H1 (cell line): ENCODE data around the gene TSPAN17.
A peak's percentile ranks its signal among the peaks of the same experiment; 100 is the strongest.

Experiments used
- EZH2 ChIP-seq: fragments of 200-600 bp; sonication (generic); IDR thresholded peaks from 2 replicates; pipeline ENCODE4 v1.7.1; 2012; ENCODE audit warnings: low read depth, mild to moderate bottlenecking, moderate library complexity, low read length, inconsistent platforms; ENCODE audit not compliant: severe bottlenecking
- HDAC2 ChIP-seq, 2 experiments: fragments of 300-600 bp in 1 of 2; sonication (generic) in 1 of 2; IDR thresholded peaks; 2 replicates each; pipeline ENCODE4 v1.6.1; 2011 to 2012; ENCODE audit warnings: low read depth in 2 of 2, low read length in 2 of 2, mild to moderate bottlenecking in 2 of 2, moderate library complexity in 2 of 2, borderline replicate concordance in 1 of 2, inconsistent platforms in 1 of 2
- KDM4A ChIP-seq: IDR thresholded peaks from one replicate; pipeline ENCODE4 v1.7.1; 2012; ENCODE audit warnings: low read depth, mild to moderate bottlenecking, moderate library complexity, low read length, inconsistent platforms; ENCODE audit not compliant: severe bottlenecking
- POLR2AphosphoS5 ChIP-seq: IDR thresholded peaks from 2 replicates; pipeline ENCODE4 v1.6.1; 2011; ENCODE audit warnings: low read depth, low read length
- TF ChIP-seq, protein P1 (sequence below), 3 experiments: IDR thresholded peaks; 1 replicate in 2 of 3; 2 replicates in 1 of 3; pipeline versions ENCODE4 v1.5.1 to v1.6.1; 2011; ENCODE audit warnings: low read length in 3 of 3, mild to moderate bottlenecking in 3 of 3, inconsistent platforms in 2 of 3, low read depth in 1 of 3, moderate library complexity in 1 of 3; ENCODE audit not compliant: insufficient read depth in 1 of 3; ENCODE audit errors: control extremely low read depth in 1 of 3

DNA sequence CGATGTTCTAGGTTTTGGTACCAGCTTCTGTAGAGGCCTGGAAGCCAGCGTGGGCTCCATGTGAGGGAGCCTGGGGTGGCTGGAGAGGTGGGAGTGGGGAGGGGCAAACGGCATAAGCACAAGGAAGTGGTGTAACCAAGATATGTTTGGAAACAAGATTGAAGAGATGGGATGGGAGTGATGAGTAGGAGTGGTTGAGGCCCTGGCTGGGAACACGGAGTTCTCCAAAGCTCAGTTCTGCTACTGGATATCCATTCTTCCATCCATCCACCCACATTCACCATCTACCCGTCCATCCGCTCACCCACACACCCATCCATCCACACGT, 12.2 kb downstream of the TSPAN17 start:
- TF ChIP-seq POLR2AphosphoS5 (0 out of 2 replicates have a peak, but pooled peaks have one; percentile 16), KDM4A (no peak), HDAC2 (IDR thresholded peaks at IDR 0.05; ENCODE audit: borderline replicate concordance in 1 of 2, low read depth in 2 of 2, low read length in 2 of 2) (no peak), EZH2 (no peak)
- TF ChIP-seq, protein P1, sequence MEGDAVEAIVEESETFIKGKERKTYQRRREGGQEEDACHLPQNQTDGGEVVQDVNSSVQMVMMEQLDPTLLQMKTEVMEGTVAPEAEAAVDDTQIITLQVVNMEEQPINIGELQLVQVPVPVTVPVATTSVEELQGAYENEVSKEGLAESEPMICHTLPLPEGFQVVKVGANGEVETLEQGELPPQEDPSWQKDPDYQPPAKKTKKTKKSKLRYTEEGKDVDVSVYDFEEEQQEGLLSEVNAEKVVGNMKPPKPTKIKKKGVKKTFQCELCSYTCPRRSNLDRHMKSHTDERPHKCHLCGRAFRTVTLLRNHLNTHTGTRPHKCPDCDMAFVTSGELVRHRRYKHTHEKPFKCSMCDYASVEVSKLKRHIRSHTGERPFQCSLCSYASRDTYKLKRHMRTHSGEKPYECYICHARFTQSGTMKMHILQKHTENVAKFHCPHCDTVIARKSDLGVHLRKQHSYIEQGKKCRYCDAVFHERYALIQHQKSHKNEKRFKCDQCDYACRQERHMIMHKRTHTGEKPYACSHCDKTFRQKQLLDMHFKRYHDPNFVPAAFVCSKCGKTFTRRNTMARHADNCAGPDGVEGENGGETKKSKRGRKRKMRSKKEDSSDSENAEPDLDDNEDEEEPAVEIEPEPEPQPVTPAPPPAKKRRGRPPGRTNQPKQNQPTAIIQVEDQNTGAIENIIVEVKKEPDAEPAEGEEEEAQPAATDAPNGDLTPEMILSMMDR (IDR thresholded peaks at IDR 0.05; ENCODE audit: control extremely low read depth in 1 of 3, insufficient read depth in 1 of 3, low read depth in 1 of 3, low read length in 3 of 3) = no peak
